Measurements from ENCODE around the gene NUBPL. TPM values are rescaled to one million over a fixed set of nuclear protein-coding genes. Genes with fewer than 3 reads are reported as not detected.

The NUBPL gene
- 12.1 and 12.2 TPM in 2 replicates for total RNA-seq

DNA sequence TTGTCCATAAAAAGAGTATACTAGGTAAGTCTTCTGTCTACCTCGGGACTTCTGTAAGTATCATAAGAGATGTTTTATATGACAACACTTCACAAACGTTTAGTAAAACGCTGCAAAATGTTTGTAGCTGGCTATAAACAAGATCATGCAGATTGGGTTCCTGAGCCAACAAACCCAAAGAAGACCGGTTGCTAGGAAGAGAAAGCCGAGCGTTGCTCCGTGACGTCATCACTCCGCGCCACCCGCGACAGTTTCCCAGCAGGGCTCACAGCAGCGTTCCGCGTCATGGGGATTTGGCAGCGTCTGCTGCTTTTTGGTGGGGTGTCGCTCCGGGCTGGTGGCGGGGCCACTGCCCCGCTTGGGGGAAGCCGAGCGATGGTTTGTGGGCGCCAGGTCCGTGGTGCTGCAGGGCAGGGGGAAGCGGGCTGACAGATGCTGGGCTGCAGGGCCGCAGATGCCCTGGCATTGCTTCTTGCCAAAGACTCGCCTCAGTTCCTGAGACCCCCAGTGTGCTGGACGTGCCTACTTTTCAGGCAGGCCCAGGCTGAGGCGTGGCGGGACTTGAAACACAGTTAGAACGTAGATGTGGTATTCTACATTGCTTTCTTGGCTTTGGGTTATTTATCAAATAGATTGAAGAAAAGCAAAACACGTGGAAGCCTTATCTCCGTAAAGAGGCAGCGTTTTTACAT is at the start of gene NUBPL:
TSS of gene NUBPL (plus strand) at position 250 of the 692 bp plus-strand sequence. CDS start at position 286, 36 bp downstream.
- peak within 1 kb of the TSS; percentile 91 for H3K4me3 ChIP-seq (ENCODE audit: low read depth, low read length)
- TF ChIP-seq CTCF (IDR thresholded peaks at IDR 0.05; ENCODE audit: insufficient read depth, low read depth, low read length), result no peak
- peak; percentile 96 for DNase-seq (ENCODE audit: low read depth)

DNA sequence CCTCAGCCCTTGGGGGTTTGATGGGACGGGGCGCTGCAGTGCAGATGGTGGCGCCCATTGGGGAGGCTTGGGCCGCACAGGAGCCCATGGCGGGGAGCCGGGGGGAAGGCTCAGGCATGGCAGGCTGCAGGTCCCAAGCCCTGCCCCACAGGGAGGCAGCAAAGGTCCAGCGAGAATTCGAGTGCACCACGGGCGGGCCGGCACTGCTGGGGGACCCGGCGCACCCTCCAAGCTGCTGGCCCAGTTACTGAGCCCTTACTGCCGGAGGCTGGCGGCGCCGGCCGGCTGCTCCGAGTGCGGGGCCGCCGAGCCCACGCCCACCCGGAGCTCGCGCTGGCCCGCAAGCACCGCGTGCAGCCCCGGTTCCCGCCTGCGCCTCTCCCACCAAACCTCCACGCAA is 34.1 kb upstream of the NUBPL start:
- DNase-seq (ENCODE audit: low read depth), result no peak
- no peak overlapping the region for H3K4me3 ChIP-seq (ENCODE audit: low read depth, low read length)
- TF ChIP-seq CTCF (IDR thresholded peaks at IDR 0.05; ENCODE audit: insufficient read depth, low read depth, low read length), result no peak

DNA sequence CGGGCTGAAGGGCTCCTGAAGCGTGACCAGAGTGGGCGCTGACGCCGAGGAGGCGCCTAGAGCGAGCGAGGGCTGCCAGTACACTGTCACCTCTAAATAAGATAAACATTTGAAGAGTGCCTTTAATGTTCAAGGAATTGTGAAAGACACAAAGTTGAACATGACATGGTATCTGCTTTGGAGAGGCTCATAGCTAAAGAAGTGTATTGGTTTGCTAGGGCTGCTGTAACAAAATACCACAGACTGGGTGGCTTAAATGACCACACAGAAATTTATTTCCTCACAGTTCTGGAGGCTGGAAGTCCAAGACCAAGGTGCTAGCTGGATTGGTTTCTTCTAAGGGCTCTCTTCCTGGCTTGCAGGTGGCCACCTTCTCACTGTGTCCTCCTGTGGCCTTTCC is 33.7 kb upstream of the NUBPL start:
- DNase-seq (ENCODE audit: low read depth), result no peak
- TF ChIP-seq CTCF (IDR thresholded peaks at IDR 0.05; ENCODE audit: insufficient read depth, low read depth, low read length), result no peak
- no peak overlapping the region for H3K4me3 ChIP-seq (ENCODE audit: low read depth, low read length)

GRCh38 chr14:31529053-31529452 is 32.2 kb upstream of the NUBPL start:
- TF ChIP-seq CTCF (IDR thresholded peaks at IDR 0.05; ENCODE audit: insufficient read depth, low read depth, low read length), result no peak
- H3K4me3 ChIP-seq (ENCODE audit: low read depth, low read length), result no peak overlapping the region
- DNase-seq (ENCODE audit: low read depth), result peak; percentile 34

GRCh38 chr14:31530136-31530535 is 31.1 kb upstream of the NUBPL start:
- no peak for TF ChIP-seq CTCF (IDR thresholded peaks at IDR 0.05; ENCODE audit: insufficient read depth, low read depth, low read length)
- DNase-seq (ENCODE audit: low read depth), result peak; percentile 34

GRCh38 chr14:31536201-31536960 is 24.8 kb upstream of the NUBPL start:
- TF ChIP-seq CTCF (IDR thresholded peaks at IDR 0.05; ENCODE audit: insufficient read depth, low read depth, low read length), result no peak
- DNase-seq (ENCODE audit: low read depth), result no peak

More at GRCh38 chr14:31530136-31530535, 31.1 kb upstream of the NUBPL start:
- H3K4me3 ChIP-seq (ENCODE audit: low read depth, low read length), result no peak overlapping the region

More at GRCh38 chr14:31536201-31536960, 24.8 kb upstream of the NUBPL start:
- H3K4me3 ChIP-seq (ENCODE audit: low read depth, low read length), result no peak overlapping the region

All from fibroblast of villous mesenchyme (primary cell).